Measurements from ENCODE around the gene RC3H1.

GRCh38 chr1:173925306-173926242 lies 96.6 kb downstream of the RC3H1 start:
- TF ChIP-seq POLR2AphosphoS5 (IDR thresholded peaks at IDR 0.05; ENCODE audit: borderline replicate concordance, low read depth, low read length) (no peak), EZH2 (IDR thresholded peaks at IDR 0.05) (no peak)
